Measurements from ENCODE around the gene CFAP57. TPM values are rescaled to one million over a fixed set of nuclear protein-coding genes. Genes with fewer than 3 reads are reported as not detected.

The CFAP57 gene
- total RNA-seq, 1 donor from 2014 or later: not detected

- POLR2A ChIA-PET: no interaction called here
- intact Hi-C loops (cut with micrococcal nuclease): loop anchor here (5.0 to 10.0 kb wide), 4 partner anchors 422 to 532 kb away; partner anchors contain the start of genes KDM4A and ST3GAL3
- DNase-seq (no peak), ATAC-seq (ENCODE audit: low read depth) (no peak)
- Mint-ChIP-seq H3K36me3 (ENCODE audit: low read depth) (no peaks in the 10 kb centered on the region), H3K9me3 (no peaks in the 10 kb centered on the region), H3K4me3 (no peak overlapping the region), H3K4me1 (peaks cover 2% of the 10 kb centered on the region), H3K27ac (no peak overlapping the region), H3K27me3 (no peaks in the 10 kb centered on the region)
- CTCF ChIA-PET: interaction anchor here (2.3 to 4.8 kb wide), 2 partner anchors 184 kb away, joined by 11 to 147 read pairs; no protein-coding TSS in a partner anchor
- TF ChIP-seq, protein P1, sequence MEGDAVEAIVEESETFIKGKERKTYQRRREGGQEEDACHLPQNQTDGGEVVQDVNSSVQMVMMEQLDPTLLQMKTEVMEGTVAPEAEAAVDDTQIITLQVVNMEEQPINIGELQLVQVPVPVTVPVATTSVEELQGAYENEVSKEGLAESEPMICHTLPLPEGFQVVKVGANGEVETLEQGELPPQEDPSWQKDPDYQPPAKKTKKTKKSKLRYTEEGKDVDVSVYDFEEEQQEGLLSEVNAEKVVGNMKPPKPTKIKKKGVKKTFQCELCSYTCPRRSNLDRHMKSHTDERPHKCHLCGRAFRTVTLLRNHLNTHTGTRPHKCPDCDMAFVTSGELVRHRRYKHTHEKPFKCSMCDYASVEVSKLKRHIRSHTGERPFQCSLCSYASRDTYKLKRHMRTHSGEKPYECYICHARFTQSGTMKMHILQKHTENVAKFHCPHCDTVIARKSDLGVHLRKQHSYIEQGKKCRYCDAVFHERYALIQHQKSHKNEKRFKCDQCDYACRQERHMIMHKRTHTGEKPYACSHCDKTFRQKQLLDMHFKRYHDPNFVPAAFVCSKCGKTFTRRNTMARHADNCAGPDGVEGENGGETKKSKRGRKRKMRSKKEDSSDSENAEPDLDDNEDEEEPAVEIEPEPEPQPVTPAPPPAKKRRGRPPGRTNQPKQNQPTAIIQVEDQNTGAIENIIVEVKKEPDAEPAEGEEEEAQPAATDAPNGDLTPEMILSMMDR (IDR thresholded peaks at IDR 0.05): no peak
These were observed 58.0 kb downstream of the CFAP57 start for GRCh38 chr1:43229826-43230780.

- H3K4me1 Mint-ChIP-seq: peaks cover 2% of the 10 kb centered on the region
- no peak overlapping the region for H3K4me3 Mint-ChIP-seq
- TF ChIP-seq, protein P1 (IDR thresholded peaks at IDR 0.05): no peak
- DNase-seq (no peak), ATAC-seq (ENCODE audit: low read depth) (no peak)
- ChIA-PET CTCF (interaction anchor here (2.3 kb wide), 1 partner anchor 183 kb away, joined by 11 read pairs; no protein-coding TSS in a partner anchor), POLR2A (interaction anchor here (0.6 to 0.7 kb wide), 2 partner anchors 194 to 320 kb away, joined by 3 to 6 read pairs; no protein-coding TSS in a partner anchor)
- no peaks in the 10 kb centered on the region for H3K36me3 Mint-ChIP-seq (ENCODE audit: low read depth)
- H3K27ac Mint-ChIP-seq: no peak overlapping the region
- H3K27me3 Mint-ChIP-seq: no peaks in the 10 kb centered on the region
- no peaks in the 10 kb centered on the region for H3K9me3 Mint-ChIP-seq
- intact Hi-C loops (cut with micrococcal nuclease): no loop called here
These were observed 59.9 kb downstream of the CFAP57 start for GRCh38 chr1:43232074-43232473.

GRCh38 chr1:43232482-43232881, 60.4 kb downstream of the CFAP57 start:
- H3K27me3 Mint-ChIP-seq: no peaks in the 10 kb centered on the region
- CTCF ChIA-PET: interaction anchor here (2.3 kb wide), 1 partner anchor 182 kb away, joined by 11 read pairs; no protein-coding TSS in a partner anchor

GRCh38 chr1:43233631-43234030, 61.5 kb downstream of the CFAP57 start:
- Mint-ChIP-seq H3K27me3 (no peaks in the 10 kb centered on the region), H3K4me1 (peaks cover 13% of the 10 kb centered on the region), H3K9me3 (no peaks in the 10 kb centered on the region), H3K27ac (no peak overlapping the region), H3K36me3 (ENCODE audit: low read depth) (no peaks in the 10 kb centered on the region), H3K4me3 (no peak overlapping the region)
- intact Hi-C loops (cut with micrococcal nuclease): no loop called here
- CTCF ChIA-PET: no interaction called here
- ATAC-seq (ENCODE audit: low read depth) (no peak), DNase-seq (no peak)
- TF ChIP-seq, protein P1 (IDR thresholded peaks at IDR 0.05): no peak
- POLR2A ChIA-PET: no interaction called here

More at GRCh38 chr1:43232482-43232881, 60.4 kb downstream of the CFAP57 start:
- H3K4me3 Mint-ChIP-seq: no peak overlapping the region
- POLR2A ChIA-PET: no interaction called here
- no peak overlapping the region for H3K27ac Mint-ChIP-seq
- intact Hi-C loops (cut with micrococcal nuclease): no loop called here
- H3K4me1 Mint-ChIP-seq: peaks cover 2% of the 10 kb centered on the region
- no peak for DNase-seq
- H3K9me3 Mint-ChIP-seq: no peaks in the 10 kb centered on the region
- H3K36me3 Mint-ChIP-seq (ENCODE audit: low read depth): no peaks in the 10 kb centered on the region
- no peak for ATAC-seq (ENCODE audit: low read depth)
- TF ChIP-seq, protein P1 (IDR thresholded peaks at IDR 0.05): no peak

DNA sequence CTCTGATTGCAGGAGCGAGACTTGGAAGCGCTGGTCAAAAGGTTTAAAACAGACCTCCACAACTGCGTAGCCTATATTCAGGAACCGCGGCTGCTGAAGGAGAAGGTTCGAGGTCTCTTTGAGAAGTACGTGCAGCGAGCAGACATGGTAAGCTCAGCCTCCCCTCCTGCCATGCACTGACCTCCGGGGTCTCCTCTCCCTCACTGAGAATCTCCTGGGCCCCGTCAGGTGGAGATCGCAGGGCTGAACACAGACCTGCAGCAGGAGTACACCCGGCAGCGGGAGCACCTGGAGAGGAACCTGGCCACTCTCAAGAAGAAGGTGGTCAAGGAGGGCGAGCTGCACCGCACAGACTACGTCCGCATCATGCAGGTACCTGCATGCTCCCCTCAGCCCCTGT, 62.1 kb downstream of the CFAP57 start:
- ChIA-PET CTCF (interaction anchor here (6.9 kb wide), 1 partner anchor 180 kb away, joined by 56 read pairs; no protein-coding TSS in a partner anchor), POLR2A (no interaction called here)
- intact Hi-C loops (cut with micrococcal nuclease): no loop called here
- Mint-ChIP-seq H3K9me3 (no peaks in the 10 kb centered on the region), H3K4me3 (no peak overlapping the region), H3K27ac (no peak overlapping the region), H3K4me1 (peaks cover 19% of the 10 kb centered on the region), H3K36me3 (ENCODE audit: low read depth) (no peaks in the 10 kb centered on the region), H3K27me3 (no peaks in the 10 kb centered on the region)
- DNase-seq (no peak), ATAC-seq (ENCODE audit: low read depth) (no peak)
- TF ChIP-seq, protein P1 (IDR thresholded peaks at IDR 0.05): no peak

All from activated B cell treated with CpG ODN at 0.5 μM for 24 hours (primary cell).